ENCODE measurements around the gene ZNF385D.

Gene ZNF385D

DNA sequence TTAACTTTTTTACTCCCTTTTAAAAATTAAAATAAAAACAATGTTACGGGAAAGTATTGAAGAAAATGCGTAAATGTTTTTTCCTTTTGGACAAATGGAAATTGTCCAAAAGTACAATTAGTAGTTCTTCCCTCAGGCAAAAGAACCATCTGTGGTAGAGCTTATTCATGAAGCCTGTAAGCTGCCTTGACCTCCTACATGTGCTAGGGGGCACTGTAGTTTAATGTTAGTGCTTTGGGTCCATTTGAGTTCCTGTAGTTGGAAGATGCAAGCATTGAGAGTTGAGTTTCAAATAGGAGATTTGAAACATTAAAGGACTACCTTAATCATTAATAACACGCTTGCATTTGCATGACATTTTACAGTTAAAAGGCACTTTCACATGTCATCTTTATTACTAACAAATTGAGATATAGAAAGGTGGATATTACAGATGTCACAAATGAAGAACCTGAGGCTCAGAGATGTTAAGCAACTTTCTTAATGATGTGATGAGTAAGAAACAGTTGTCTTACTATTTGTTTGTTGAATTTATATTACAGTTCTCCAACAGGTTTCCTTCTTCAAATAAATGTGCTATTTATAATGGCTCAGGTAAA is 1.8 kb upstream of the ZNF385D start:
- Histone ChIP-seq H3K4me2 (ENCODE audit: insufficient read depth, low read length) (no peak overlapping the region), H3K27me3 (ENCODE audit: insufficient read depth, low read length, poor library complexity) (no peaks in the 10 kb centered on the region), H3K36me3 (ENCODE audit: insufficient read depth, low read length) (no peaks in the 10 kb centered on the region), H3K79me2 (ENCODE audit: insufficient read depth, low read length) (no peaks in the 10 kb centered on the region), H4K20me1 (ENCODE audit: insufficient read depth, low read length) (no peaks in the 10 kb centered on the region), H3K9me3 (ENCODE audit: insufficient read depth, low read length, severe bottlenecking) (no peaks in the 10 kb centered on the region), H3K27ac (ENCODE audit: low read length) (no peak overlapping the region), H3K4me1 (ENCODE audit: insufficient read depth, low read length) (no peaks in the 10 kb centered on the region), H3K9ac (ENCODE audit: low read depth, low read length) (no peak overlapping the region), H2AFZ (ENCODE audit: low read depth, low read length) (no peak overlapping the region), H3K4me3 (ENCODE audit: low read depth in 1 of 2, low read length in 2 of 2) (no peak overlapping the region)
- ATAC-seq (ENCODE audit: insufficient read depth, low read depth) (no peak), DNase-seq (no peak)
- TF ChIP-seq, protein P1, sequence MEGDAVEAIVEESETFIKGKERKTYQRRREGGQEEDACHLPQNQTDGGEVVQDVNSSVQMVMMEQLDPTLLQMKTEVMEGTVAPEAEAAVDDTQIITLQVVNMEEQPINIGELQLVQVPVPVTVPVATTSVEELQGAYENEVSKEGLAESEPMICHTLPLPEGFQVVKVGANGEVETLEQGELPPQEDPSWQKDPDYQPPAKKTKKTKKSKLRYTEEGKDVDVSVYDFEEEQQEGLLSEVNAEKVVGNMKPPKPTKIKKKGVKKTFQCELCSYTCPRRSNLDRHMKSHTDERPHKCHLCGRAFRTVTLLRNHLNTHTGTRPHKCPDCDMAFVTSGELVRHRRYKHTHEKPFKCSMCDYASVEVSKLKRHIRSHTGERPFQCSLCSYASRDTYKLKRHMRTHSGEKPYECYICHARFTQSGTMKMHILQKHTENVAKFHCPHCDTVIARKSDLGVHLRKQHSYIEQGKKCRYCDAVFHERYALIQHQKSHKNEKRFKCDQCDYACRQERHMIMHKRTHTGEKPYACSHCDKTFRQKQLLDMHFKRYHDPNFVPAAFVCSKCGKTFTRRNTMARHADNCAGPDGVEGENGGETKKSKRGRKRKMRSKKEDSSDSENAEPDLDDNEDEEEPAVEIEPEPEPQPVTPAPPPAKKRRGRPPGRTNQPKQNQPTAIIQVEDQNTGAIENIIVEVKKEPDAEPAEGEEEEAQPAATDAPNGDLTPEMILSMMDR (IDR thresholded peaks at IDR 0.05; ENCODE audit: borderline replicate concordance, extremely low read depth, low read length, poor library complexity, severe bottlenecking) = peak; percentile 48
- TF ChIP-seq EZH2 (IDR thresholded peaks at IDR 0.05; ENCODE audit: borderline replicate concordance, low read depth, low read length, severe bottlenecking) = no peak

DNA sequence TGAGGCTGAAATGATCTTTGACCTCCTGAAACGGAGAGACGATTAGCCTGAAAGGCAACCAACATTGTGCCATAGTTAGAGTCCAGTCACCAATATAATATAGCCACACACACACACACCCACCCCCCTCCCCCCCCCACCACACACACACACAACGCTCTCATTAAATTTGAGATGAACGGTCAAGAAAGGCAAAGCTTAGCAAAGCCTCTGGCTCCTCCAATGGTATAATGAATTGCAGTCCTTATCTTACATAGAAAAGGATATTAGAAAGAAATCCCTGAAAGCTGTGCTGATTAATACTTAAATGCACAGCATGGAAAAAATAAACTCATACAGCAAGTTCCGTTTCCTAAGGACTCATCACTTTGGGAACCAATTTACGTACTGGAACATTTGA is 876 bp upstream of the ZNF385D start:
- no peak overlapping the region for H2AFZ ChIP-seq (ENCODE audit: low read depth, low read length)
- no peaks in the 10 kb centered on the region for H3K4me1 ChIP-seq (ENCODE audit: insufficient read depth, low read length)
- ATAC-seq (ENCODE audit: insufficient read depth, low read depth) = no peak

DNA sequence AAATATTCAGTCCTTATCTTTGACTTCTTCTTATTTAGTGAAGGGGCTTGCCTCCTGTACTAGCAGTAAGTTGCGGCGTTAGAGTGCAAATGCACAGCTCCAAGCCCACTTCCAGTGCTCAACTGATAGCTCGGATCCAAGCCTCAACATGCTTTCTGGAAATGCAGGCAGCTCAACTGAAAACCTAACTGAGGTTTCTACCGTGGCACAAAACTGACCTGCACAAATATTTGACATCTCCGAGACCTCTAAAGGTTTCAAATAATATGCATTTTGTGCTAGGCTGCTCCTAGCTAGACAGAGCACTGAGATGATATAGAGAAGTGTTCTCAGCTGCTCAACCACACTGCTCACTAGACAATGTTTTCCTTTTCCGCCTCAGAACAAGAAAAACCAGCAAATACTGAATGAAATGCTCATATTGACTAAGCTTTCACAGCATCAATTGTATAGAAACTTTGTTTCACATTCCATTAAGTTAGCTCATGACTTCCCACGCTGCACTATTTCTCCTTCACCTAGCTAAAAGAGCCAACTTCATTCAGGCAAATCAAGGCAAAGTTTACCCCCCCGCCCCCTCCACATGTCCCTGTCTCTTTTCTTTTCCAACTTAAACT is 822 bp downstream of the ZNF385D start:
- no peak overlapping the region for H3K4me3 ChIP-seq (ENCODE audit: low read depth in 1 of 2, low read length in 2 of 2)
- no peak overlapping the region for H3K4me2 ChIP-seq (ENCODE audit: insufficient read depth, low read length)
- H3K36me3 ChIP-seq (ENCODE audit: insufficient read depth, low read length) = no peaks in the 10 kb centered on the region

More for the DNA sequence above, 876 bp upstream of the ZNF385D start:
- Histone ChIP-seq H3K36me3 (ENCODE audit: insufficient read depth, low read length) (no peaks in the 10 kb centered on the region), H3K27ac (ENCODE audit: low read length) (no peak overlapping the region), H3K79me2 (ENCODE audit: insufficient read depth, low read length) (no peaks in the 10 kb centered on the region), H3K4me2 (ENCODE audit: insufficient read depth, low read length) (no peak overlapping the region), H4K20me1 (ENCODE audit: insufficient read depth, low read length) (no peaks in the 10 kb centered on the region), H3K27me3 (ENCODE audit: insufficient read depth, low read length, poor library complexity) (no peaks in the 10 kb centered on the region), H3K9ac (ENCODE audit: low read depth, low read length) (no peak overlapping the region), H3K4me3 (ENCODE audit: low read depth in 1 of 2, low read length in 2 of 2) (no peak overlapping the region), H3K9me3 (ENCODE audit: insufficient read depth, low read length, severe bottlenecking) (no peaks in the 10 kb centered on the region)
- TF ChIP-seq EZH2 (IDR thresholded peaks at IDR 0.05; ENCODE audit: borderline replicate concordance, low read depth, low read length, severe bottlenecking) = no peak
- TF ChIP-seq, protein P1 (IDR thresholded peaks at IDR 0.05; ENCODE audit: borderline replicate concordance, extremely low read depth, low read length, poor library complexity, severe bottlenecking) = no peak
- DNase-seq = no peak

More for the DNA sequence above, 822 bp downstream of the ZNF385D start:
- no peaks in the 10 kb centered on the region for H3K4me1 ChIP-seq (ENCODE audit: insufficient read depth, low read length)
- no peak overlapping the region for H3K9ac ChIP-seq (ENCODE audit: low read depth, low read length)
- H2AFZ ChIP-seq (ENCODE audit: low read depth, low read length) = no peak overlapping the region
- TF ChIP-seq, protein P1 (IDR thresholded peaks at IDR 0.05; ENCODE audit: borderline replicate concordance, extremely low read depth, low read length, poor library complexity, severe bottlenecking) = no peak
- no peak for TF ChIP-seq EZH2 (IDR thresholded peaks at IDR 0.05; ENCODE audit: borderline replicate concordance, low read depth, low read length, severe bottlenecking)
- no peaks in the 10 kb centered on the region for H4K20me1 ChIP-seq (ENCODE audit: insufficient read depth, low read length)
- DNase-seq (no peak), ATAC-seq (ENCODE audit: insufficient read depth, low read depth) (no peak)
- no peaks in the 10 kb centered on the region for H3K79me2 ChIP-seq (ENCODE audit: insufficient read depth, low read length)
- H3K27me3 ChIP-seq (ENCODE audit: insufficient read depth, low read length, poor library complexity) = no peaks in the 10 kb centered on the region
- no peak overlapping the region for H3K27ac ChIP-seq (ENCODE audit: low read length)
- H3K9me3 ChIP-seq (ENCODE audit: insufficient read depth, low read length, severe bottlenecking) = no peaks in the 10 kb centered on the region
